ENCODE measurements around the gene GYPC.

GRCh38 chr2:126642031-126642430 is 13.9 kb upstream of the GYPC start:
- no peak for TF ChIP-seq CTCF (IDR thresholded peaks at IDR 0.05; ENCODE audit: low read depth, low read length)
- TF ChIP-seq EZH2phosphoT487 (IDR thresholded peaks at IDR 0.05; ENCODE audit: low read depth): no peak
